HCT116 (cell line): Measurements from ENCODE around the gene PBX1. TPM values are rescaled to one million over a fixed set of nuclear protein-coding genes. Genes with fewer than 3 reads are reported as not detected.

Source experiments
- ATAC-seq: fragments of 200-7000 bp; cut with Tn5 transposase; 2 replicates; pipeline ENCODE4 v1.9.1; 2020; ENCODE audit warnings: mild to moderate bottlenecking, moderate library complexity
- BruUV-seq: library from RNA; stranded (reverse); fragments of 400-500 nt; replicated peaks from 2 replicates; lab custom pipeline; 2021; lab: Mats Ljungman, UMichigan
- CTCF ChIA-PET: fragments of 300-600 bp; sonication (Branson Sonifier 250); formaldehyde crosslinking; loops from one replicate; lab custom pipeline; 2021; ENCODE audit warnings: antibody characterized with exemption; lab: Charles Lee
- POLR2A ChIA-PET: fragments of 300-600, 350-600 bp; sonication (Branson Sonifier 250); formaldehyde crosslinking; loops from one replicate; lab custom pipeline; 2021; ENCODE audit warnings: antibody characterized with exemption; lab: Charles Lee
- RAD21 ChIA-PET, 2 experiments: fragments of 300-600 bp; sonication (Branson Sonifier 250); formaldehyde crosslinking; loops; one replicate each; lab custom pipeline; 2023; ENCODE audit warnings: low total read pairs in 2 of 2; ENCODE audit not compliant: uncharacterized antibody in 2 of 2, unreplicated experiment in 2 of 2, low non-redundant PET in 1 of 2; lab: Charles Lee
- DNase-seq: peaks from one replicate; pipeline ENCODE4 v3.0.0-alpha.2; 2010; ENCODE audit warnings: low read depth, low spot score
- H2AFZ ChIP-seq: fragments of 200-600 bp; shearing (Covaris generic), sonication (generic); 2 replicates; pipeline ENCODE4 v1.6.1; 2017; ENCODE audit warnings: low read depth, mixed run types, mixed read lengths, antibody characterized with exemption, low read length; ENCODE audit not compliant: poor library complexity, severe bottlenecking
- H3K27ac ChIP-seq: 2 replicates; pipeline ENCODE4 v1.5.1; 2012; ENCODE audit warnings: low read depth, low read length
- H3K27me3 ChIP-seq: fragments of 200-600 bp; sonication (generic); 2 replicates; pipeline ENCODE4 v1.6.1; 2016; ENCODE audit warnings: mixed run types, low read length, mixed read lengths; ENCODE audit not compliant: insufficient read depth
- H3K36me3 ChIP-seq, 2 experiments: fragments of 200-500 bp in 1 of 2; fragments of 200-600 bp in 1 of 2; sonication (Bioruptor generic) in 1 of 2; sonication (generic) in 1 of 2; 2 replicates each; pipeline versions ENCODE4 v1.5.1 to v1.6.1; 2014 to 2016; ENCODE audit warnings: low read length in 2 of 2, inconsistent platforms in 1 of 2, mixed read lengths in 1 of 2, mixed run types in 1 of 2; ENCODE audit not compliant: insufficient read depth in 2 of 2, control insufficient read depth in 1 of 2
- H3K4me1 ChIP-seq, 2 experiments: fragments of 200-600 bp in 1 of 2; sonication (generic) in 1 of 2; 2 replicates each; pipeline versions ENCODE4 v1.5.1 to v1.6.1; 2012 to 2017; ENCODE audit warnings: low read length in 2 of 2, inconsistent platforms in 1 of 2, mild to moderate bottlenecking in 1 of 2, mixed read lengths in 1 of 2, mixed run types in 1 of 2, moderate library complexity in 1 of 2; ENCODE audit not compliant: insufficient read depth in 2 of 2, control insufficient read depth in 1 of 2
- H3K4me2 ChIP-seq: fragments of 200-600 bp; sonication (generic); 2 replicates; pipeline ENCODE4 v1.6.1; 2017; ENCODE audit warnings: mixed run types, low read length, mixed read lengths
- H3K4me3 ChIP-seq, 2 experiments: fragments of 200-600 bp in 1 of 2; sonication (generic) in 1 of 2; replicated peaks in 1 of 2; 2 replicates each; pipeline ENCODE4 v1.5.1; 2011 to 2016; ENCODE audit warnings: low read length in 2 of 2, control low read depth in 1 of 2, low read depth in 1 of 2, mild to moderate bottlenecking in 1 of 2, mixed read lengths in 1 of 2, mixed run types in 1 of 2
- H3K79me2 ChIP-seq: fragments of 200-600 bp; sonication (generic); 2 replicates; pipeline ENCODE4 v1.6.1; 2017; ENCODE audit warnings: mild to moderate bottlenecking, mixed run types, low read length, moderate library complexity, mixed read lengths; ENCODE audit not compliant: insufficient read depth
- H3K9ac ChIP-seq: fragments of 200-600 bp; sonication (generic); 2 replicates; pipeline ENCODE4 v1.6.1; 2016; ENCODE audit warnings: low read length, mixed read lengths
- H3K9me2 ChIP-seq: fragments of 200-600 bp; sonication (generic), shearing (Covaris generic); 2 replicates; pipeline ENCODE4 v1.6.1; 2017; ENCODE audit warnings: mixed run types, mild to moderate bottlenecking, moderate library complexity; ENCODE audit not compliant: insufficient read depth
- H3K9me3 ChIP-seq, 2 experiments: fragments of 200-500 bp in 1 of 2; fragments of 200-600 bp in 1 of 2; sonication (Bioruptor generic) in 1 of 2; sonication (generic) in 1 of 2; 2 replicates each; pipeline ENCODE4 v1.6.1; 2014 to 2017; ENCODE audit warnings: low read length in 2 of 2, mixed read lengths in 2 of 2, inconsistent platforms in 1 of 2, low read depth in 1 of 2, mild to moderate bottlenecking in 1 of 2, mixed run types in 1 of 2, moderate library complexity in 1 of 2; ENCODE audit not compliant: control insufficient read depth in 1 of 2, insufficient read depth in 1 of 2
- H4K20me1 ChIP-seq: fragments of 200-600 bp; sonication (generic), shearing (Covaris generic); 2 replicates; pipeline ENCODE4 v1.6.1; 2017; ENCODE audit warnings: mixed run types, mild to moderate bottlenecking, moderate library complexity; ENCODE audit not compliant: insufficient read depth
- CEBPB ChIP-seq: IDR thresholded peaks from 2 replicates; pipeline ENCODE4 v1.6.1; 2012; ENCODE audit warnings: low read depth
- EGR1 ChIP-seq: IDR thresholded peaks from 2 replicates; pipeline ENCODE4 v1.6.1; 2012; ENCODE audit warnings: low read depth
- ELF1 ChIP-seq: IDR thresholded peaks from 2 replicates; pipeline ENCODE4 v1.6.1; 2012; ENCODE audit warnings: low read depth, borderline replicate concordance
- FOSL1 ChIP-seq: IDR thresholded peaks from 2 replicates; pipeline ENCODE4 v1.6.1; 2012; ENCODE audit warnings: low read depth
- JUND ChIP-seq: IDR thresholded peaks from 2 replicates; pipeline ENCODE4 v1.6.1; 2012
- MAX ChIP-seq: IDR thresholded peaks from 2 replicates; pipeline ENCODE4 v1.6.1; 2012
- RAD21 ChIP-seq: IDR thresholded peaks from 2 replicates; pipeline ENCODE4 v1.6.1; 2012; ENCODE audit warnings: low read depth, mild to moderate bottlenecking
- REST ChIP-seq: IDR thresholded peaks from 2 replicates; pipeline ENCODE4 v1.6.1; 2012; ENCODE audit warnings: low read depth
- SP1 ChIP-seq: IDR thresholded peaks from 2 replicates; pipeline ENCODE4 v1.6.1; 2012; ENCODE audit warnings: low read depth
- SRF ChIP-seq: IDR thresholded peaks from 2 replicates; pipeline ENCODE4 v1.6.1; 2012; ENCODE audit warnings: low read depth
- YY1 ChIP-seq: IDR thresholded peaks from 2 replicates; pipeline ENCODE4 v1.6.1; 2011; ENCODE audit warnings: low read length, low read depth, moderate library complexity, mild to moderate bottlenecking; ENCODE audit not compliant: insufficient replicate concordance; ENCODE audit errors: extremely low read depth
- ZFX ChIP-seq: fragments of 450-650 bp; IDR thresholded peaks from 2 replicates; pipeline ENCODE4 v1.6.1; 2017
- intact Hi-C: fragments of 100-400 bp; cut with micrococcal nuclease; formaldehyde crosslinking; loops from 2 replicates; pipeline ENCODE4 v1.10.0; 2022
- total RNA-seq: library from RNA; stranded (reverse); gene quantifications from one replicate; pipeline ENCODE4 v1.2.1, GENCODE V29; 2021; ENCODE audit not compliant: unreplicated experiment

PBX1 gene
- total RNA-seq, 1 experiment from 2014 or later: 29.6 TPM

DNA sequence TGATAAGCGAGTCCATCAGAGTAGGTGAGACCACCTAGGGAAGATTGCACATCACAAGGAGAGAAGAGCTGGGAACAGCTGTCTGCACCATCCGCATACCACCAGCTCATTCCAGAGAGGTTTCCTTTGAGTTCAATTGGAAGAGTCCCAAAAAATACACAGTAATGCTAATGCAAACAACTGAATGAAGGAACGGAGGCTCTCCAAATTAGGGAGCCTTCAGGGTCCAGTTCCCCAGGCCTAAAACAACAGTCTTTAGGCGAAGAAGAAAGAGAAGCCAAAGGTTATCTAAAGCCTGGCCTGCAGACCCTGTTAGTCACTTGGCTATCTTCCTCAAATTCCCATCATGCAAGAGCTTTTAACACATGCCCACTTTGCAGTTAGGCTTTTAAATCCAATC, 246.4 kb downstream of the PBX1 start:
- POLR2A ChIA-PET: no interaction called here
- no peak for TF ChIP-seq RAD21
- no peak for TF ChIP-seq SRF
- no peak for TF ChIP-seq ZFX
- no peak for TF ChIP-seq JUND
- TF ChIP-seq ELF1: no peak
- no peak for TF ChIP-seq REST
- no peak for TF ChIP-seq SP1
- no peak for TF ChIP-seq MAX
- no peak for TF ChIP-seq EGR1
- TF ChIP-seq YY1: no peak
- TF ChIP-seq CEBPB: no peak
- TF ChIP-seq FOSL1: no peak
- no peaks in the 10 kb centered on the region for H3K36me3 ChIP-seq
- H3K27ac ChIP-seq: no peak overlapping the region
- H3K4me3 ChIP-seq: no peak overlapping the region
- no peak overlapping the region for H2AFZ ChIP-seq
- CTCF ChIA-PET: no interaction called here
- no peaks in the 10 kb centered on the region for H3K27me3 ChIP-seq
- RAD21 ChIA-PET: no interaction called here
- no peak overlapping the region for H3K4me2 ChIP-seq
- BruUV-seq: no TSS peak
- H4K20me1 ChIP-seq: no peaks in the 10 kb centered on the region
- intact Hi-C loops: loop anchor here (10.0 kb wide), 1 partner anchor 1241 kb away; no protein-coding TSS in a partner anchor
- no peak for DNase-seq
- no peak for ATAC-seq
- H3K4me1 ChIP-seq: peaks cover 0 to 4% of the 10 kb centered on the region in 2 experiments; a peak in 1 of 4 replicates
- no peaks in the 10 kb centered on the region for H3K9me2 ChIP-seq
- H3K79me2 ChIP-seq: no peaks in the 10 kb centered on the region
- H3K9me3 ChIP-seq: no peaks in the 10 kb centered on the region
- no peak overlapping the region for H3K9ac ChIP-seq
